ENCODE results near the gene FREY1. TPM values are rescaled to one million over a fixed set of nuclear protein-coding genes. Genes with fewer than 3 reads are reported as not detected.

FREY1 gene
- total and polyA plus RNA-seq, 2 of the 4 experiments (the other 2 are of a cell fraction), result 0.21 TPM; not detected in 1

- dilution Hi-C loops (cut with HindIII; ENCODE audit: low sequenced_read_pairs, unreplicated experiment) (no loop called here), in situ Hi-C loops (cut with MboI; ENCODE audit: low sequenced_read_pairs) (no loop called here), intact Hi-C loops (cut with micrococcal nuclease) (no loop called here)
- POLR2A ChIA-PET (ENCODE audit: unreplicated experiment), result interaction anchor here (0.6 kb wide), 1 partner anchor 56 kb away, joined by 4 read pairs; no protein-coding TSS in a partner anchor
- DNase-seq (peak; percentile 8), ATAC-seq (ENCODE audit: low read depth) (no peak; the same call in 1 of the 2 replicates)
- Histone ChIP-seq H3K79me1 (ENCODE audit: low read depth in 1 of 2, low read length in 2 of 2) (no peaks in the 10 kb centered on the region), H3K23ac (ENCODE audit: low read depth, low read length) (no peak overlapping the region), H4K91ac (ENCODE audit: insufficient read depth, low read depth, low read length) (no peak overlapping the region), H2AK9ac (replicated peaks; ENCODE audit: low read depth, low read length, poor library complexity) (no peak overlapping the region), H3K36me3 (ENCODE audit: control insufficient read depth, insufficient read depth, low read length) (peaks cover 35% of the 10 kb centered on the region), H4K5ac (ENCODE audit: low read depth, low read length) (no peak overlapping the region), H3K56ac (ENCODE audit: extremely low read depth, insufficient read depth, low read length) (no peak overlapping the region), H3K9ac (ENCODE audit: low read depth, low read length) (no peak overlapping the region), H3K4me3 (ENCODE audit: insufficient read depth, low read depth, low read length) (no peak overlapping the region), H3K27me3 (ENCODE audit: control insufficient read depth, insufficient read depth, low read length) (no peaks in the 10 kb centered on the region), H2BK120ac (ENCODE audit: low read depth, low read length) (no peak overlapping the region), H2BK15ac (ENCODE audit: low read depth, low read length) (no peak overlapping the region), H3K4me2 (ENCODE audit: low read depth, low read length) (no peak overlapping the region), H2BK5ac (ENCODE audit: low read depth, low read length, poor library complexity, severe bottlenecking) (no peak overlapping the region), H4K20me1 (ENCODE audit: insufficient read depth, low read length) (no peaks in the 10 kb centered on the region), H2AK5ac (ENCODE audit: low read depth, low read length) (no peak overlapping the region), H3K14ac (replicated peaks; ENCODE audit: low read depth, low read length) (no peak overlapping the region), H2BK20ac (ENCODE audit: low read depth, low read length) (no peak overlapping the region), H3K4ac (ENCODE audit: low read depth, low read length) (no peak overlapping the region), H3K9me3 (ENCODE audit: control insufficient read depth, insufficient read depth, low read length) (no peaks in the 10 kb centered on the region), H3K27ac (ENCODE audit: insufficient read depth, low read length) (no peak overlapping the region), H3K18ac (ENCODE audit: low read depth, low read length) (no peak overlapping the region), H2AFZ (replicated peaks; ENCODE audit: low read length, poor library complexity) (no peak overlapping the region), H4K8ac (ENCODE audit: low read depth in 2 of 2, low read length in 2 of 2) (no peak overlapping the region), H3K4me1 (ENCODE audit: control insufficient read depth, insufficient read depth, low read length) (no peaks in the 10 kb centered on the region), H3K9me1 (ENCODE audit: insufficient read depth, low read length) (no peaks in the 10 kb centered on the region)
- no peak for TF ChIP-seq RFX5 (IDR thresholded peaks at IDR 0.05; ENCODE audit: low read depth, low read length)
- TF ChIP-seq RCOR1 (IDR thresholded peaks at IDR 0.05; ENCODE audit: insufficient replicate concordance, low read length), result no peak
- TF ChIP-seq, protein P1, sequence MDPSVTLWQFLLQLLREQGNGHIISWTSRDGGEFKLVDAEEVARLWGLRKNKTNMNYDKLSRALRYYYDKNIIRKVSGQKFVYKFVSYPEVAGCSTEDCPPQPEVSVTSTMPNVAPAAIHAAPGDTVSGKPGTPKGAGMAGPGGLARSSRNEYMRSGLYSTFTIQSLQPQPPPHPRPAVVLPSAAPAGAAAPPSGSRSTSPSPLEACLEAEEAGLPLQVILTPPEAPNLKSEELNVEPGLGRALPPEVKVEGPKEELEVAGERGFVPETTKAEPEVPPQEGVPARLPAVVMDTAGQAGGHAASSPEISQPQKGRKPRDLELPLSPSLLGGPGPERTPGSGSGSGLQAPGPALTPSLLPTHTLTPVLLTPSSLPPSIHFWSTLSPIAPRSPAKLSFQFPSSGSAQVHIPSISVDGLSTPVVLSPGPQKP (IDR thresholded peaks at IDR 0.05; ENCODE audit: borderline replicate concordance, low read depth, low read length), result no peak
- no peak for TF ChIP-seq USF2 (IDR thresholded peaks at IDR 0.05; ENCODE audit: low read depth, low read length)
- TF ChIP-seq CHD1 (IDR thresholded peaks at IDR 0.05; ENCODE audit: low read depth, low read length), result no peak
- no TSS peak for BruUV-seq (replicated peaks)
- CTCF ChIA-PET, result interaction anchor here (0.8 kb wide), 1 partner anchor 25 kb away, joined by 3 read pairs; no protein-coding TSS in a partner anchor
- no CpG with 5 or more reads among the region's 2 CpGs for WGBS, 2 experiments (ENCODE audit: extremely low coverage in 2 of 2, insufficient read length in 1 of 2)
Observed at GRCh38 chr11:45939836-45940235, 32.8 kb upstream of the FREY1 start.
